Endothelial cell of umbilical vein (primary cell): ENCODE measurements around the gene PHACTR1.

ENCODE experiments used
- CTCF ChIP-seq, 2 donors: IDR thresholded peaks; 1 replicate in 1 of 2; 2 replicates in 1 of 2; pipeline ENCODE4 v1.5.1; 2011; ENCODE audit warnings: low read length in 2 of 2, mild to moderate bottlenecking in 2 of 2, moderate library complexity in 2 of 2, control low read depth in 1 of 2, inconsistent platforms in 1 of 2, low read depth in 1 of 2; ENCODE audit not compliant: insufficient read depth in 1 of 2; ENCODE audit errors: extremely low read depth in 1 of 2
- EZH2 ChIP-seq: IDR thresholded peaks from 2 replicates; pipeline ENCODE4 v1.6.1; 2012; ENCODE audit warnings: borderline replicate concordance, low read depth, mild to moderate bottlenecking, moderate library complexity, low read length, inconsistent platforms; ENCODE audit not compliant: severe bottlenecking
- FOS ChIP-seq: IDR thresholded peaks from 2 replicates; pipeline ENCODE4 v1.6.1; 2011; ENCODE audit warnings: mild to moderate bottlenecking, low read length, moderate library complexity, borderline replicate concordance; ENCODE audit not compliant: insufficient read depth
- GATA2 ChIP-seq: IDR thresholded peaks from 2 replicates; pipeline ENCODE4 v1.7.0; 2011; ENCODE audit warnings: low read depth, mild to moderate bottlenecking, moderate library complexity, mixed read lengths, low read length; ENCODE audit not compliant: insufficient read length, insufficient read depth
- JUN ChIP-seq: IDR thresholded peaks from 2 replicates; pipeline ENCODE4 v1.6.1; 2011; ENCODE audit warnings: borderline replicate concordance, low read depth; ENCODE audit not compliant: insufficient read length, insufficient read depth
- MAX ChIP-seq: IDR thresholded peaks from 2 replicates; pipeline ENCODE4 v1.6.1; 2011; ENCODE audit not compliant: insufficient read depth, insufficient read length
- MYC ChIP-seq: IDR thresholded peaks from one replicate; pipeline ENCODE4 v1.6.1; 2011; ENCODE audit warnings: mild to moderate bottlenecking, low read depth, low read length
- POLR2A ChIP-seq: IDR thresholded peaks from 2 replicates; pipeline ENCODE4 v1.6.1; 2012; ENCODE audit warnings: low read depth, mild to moderate bottlenecking, control low read depth, low read length
- POLR2AphosphoS5 ChIP-seq: IDR thresholded peaks from 2 replicates; pipeline ENCODE4 v1.6.1; 2012; ENCODE audit warnings: low read depth, mild to moderate bottlenecking, control low read depth, low read length, moderate library complexity; ENCODE audit not compliant: insufficient read depth

GRCh38 chr6:13267142-13267651 is 550.6 kb downstream of the PHACTR1 start:
- TF ChIP-seq CTCF (IDR thresholded peaks at IDR 0.05; ENCODE audit: extremely low read depth in 1 of 2, insufficient read depth in 1 of 2, low read depth in 1 of 2, low read length in 2 of 2), result no peak
- no peak for TF ChIP-seq MAX
- no peak for TF ChIP-seq POLR2A
- no peak for TF ChIP-seq EZH2
- TF ChIP-seq FOS, result no peak
- TF ChIP-seq POLR2AphosphoS5, result no peak
- TF ChIP-seq JUN, result no peak
- no peak for TF ChIP-seq GATA2
- no peak for TF ChIP-seq MYC
